Esophagus muscularis mucosa (tissue), 4 donors: Measurements from ENCODE around the gene RCAN1. TPM values are rescaled to one million over a fixed set of nuclear protein-coding genes. Genes with fewer than 3 reads are reported as not detected.

Experiments
- DNase-seq: peaks from one replicate; pipeline ENCODE4 v3.0.0-alpha.2; 2017; ENCODE audit errors: extremely low spot score
- H3K27ac ChIP-seq, 4 donors: fragments of 200-600 bp; sonication (generic); replicated peaks in 1 of 4; 1 replicate in 3 of 4; 2 replicates in 1 of 4; pipeline ENCODE4 v1.5.1; 2016 to 2019; ENCODE audit warnings: mild to moderate bottlenecking in 1 of 4
- H3K27me3 ChIP-seq, 4 donors: fragments of 200-600 bp; sonication (generic); one replicate each; pipeline versions ENCODE4 v1.5.1 to v1.6.0; 2016 to 2019
- H3K36me3 ChIP-seq, 4 donors: fragments of 200-600 bp; sonication (generic); one replicate each; pipeline ENCODE4 v1.5.1; 2016 to 2019
- H3K4me1 ChIP-seq, 4 donors: fragments of 200-600 bp; sonication (generic); one replicate each; pipeline ENCODE4 v1.5.1; 2016 to 2019
- H3K4me3 ChIP-seq, 4 donors: fragments of 200-600 bp; sonication (generic); 1 replicate in 2 of 4; 2 replicates in 2 of 4; pipeline ENCODE4 v1.5.1; 2016 to 2019; ENCODE audit warnings: mild to moderate bottlenecking in 4 of 4, moderate library complexity in 1 of 4
- H3K9me3 ChIP-seq, 4 donors: fragments of 200-600 bp; sonication (generic); 1 replicate in 3 of 4; 2 replicates in 1 of 4; pipeline ENCODE4 v1.5.1; 2016 to 2019
- EP300 ChIP-seq: sonication (generic); formaldehyde crosslinking; IDR thresholded peaks from one replicate; pipeline ENCODE4 v1.6.1; 2017; ENCODE audit warnings: antibody characterized with exemption
- POLR2A ChIP-seq: fragments of 450-650 bp; IDR thresholded peaks from one replicate; pipeline ENCODE4 v1.6.1; 2017; ENCODE audit warnings: antibody characterized with exemption, moderate library complexity, mild to moderate bottlenecking, low read depth
- POLR2AphosphoS5 ChIP-seq, 2 donors: sonication (generic); formaldehyde crosslinking; IDR thresholded peaks; one replicate each; pipeline ENCODE4 v1.6.1; 2017; ENCODE audit warnings: antibody characterized with exemption in 2 of 2
- WGBS: methylation state at CpG from one replicate; pipeline ENCODE4 v1.1.5; 2018; 5-methylcytosine and 5-hydroxymethylcytosine counted together
- intact Hi-C: fragments of 100-400 bp; cut with DNase I; formaldehyde crosslinking; loops from one replicate; pipeline ENCODE4 v1.15.1; 2023
- total RNA-seq, 4 donors: library from RNA; depleted of rRNA; stranded (reverse); fragments of >200 nt; gene quantifications; one replicate each; pipeline versions ENCODE4 v1.1.0 to v1.2.1, GENCODE V29; 2016
- TF ChIP-seq, protein P1 (sequence below), 3 experiments: fragments of 200-600 bp in 2 of 3; fragments of 450-650 bp in 1 of 3; sonication (generic) in 2 of 3; IDR thresholded peaks; one replicate each; pipeline ENCODE4 v1.5.1; 2017 to 2019; ENCODE audit warnings: antibody characterized with exemption in 3 of 3, mild to moderate bottlenecking in 2 of 3, moderate library complexity in 1 of 3

Gene RCAN1
- total RNA-seq, 4 donors from 2014 or later: 32.4 to 58.8 (median 37.9) TPM

DNA sequence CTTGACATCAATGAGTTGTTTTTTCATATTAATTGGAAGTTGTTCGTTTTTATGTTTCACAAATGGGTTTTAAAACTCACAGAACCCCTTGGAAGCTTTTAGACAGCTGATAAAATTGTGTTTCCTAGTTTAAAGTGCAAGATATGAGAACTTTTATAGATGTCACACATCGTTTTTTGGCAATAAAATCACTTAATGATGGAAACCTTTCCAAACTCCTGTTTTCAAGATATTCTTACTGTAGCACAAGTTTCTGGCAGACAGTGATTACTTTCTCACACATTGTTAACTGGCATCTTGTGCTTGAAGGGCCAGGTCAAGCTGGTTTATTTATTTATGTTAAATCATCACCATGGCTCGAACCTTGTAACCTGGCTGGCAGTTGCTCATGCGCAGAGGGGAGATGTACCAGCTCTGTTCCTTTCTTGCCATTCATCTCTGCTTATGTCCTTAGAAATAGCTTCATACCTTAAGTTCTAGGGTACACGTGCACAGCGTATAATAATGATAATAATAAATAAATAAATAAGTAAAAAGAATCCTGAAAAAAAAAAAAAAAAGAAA is 10.2 kb upstream of the RCAN1 start:
- WGBS: 52% methylated on average over 6 of the region's 6 CpGs
- H3K27me3 ChIP-seq: no peaks in the 10 kb centered on the region
- no peak overlapping the region for H3K27ac ChIP-seq
- TF ChIP-seq POLR2AphosphoS5 (IDR thresholded peaks at IDR 0.05) (no peak), EP300 (no peak), POLR2A (no peak)
- TF ChIP-seq, protein P1, sequence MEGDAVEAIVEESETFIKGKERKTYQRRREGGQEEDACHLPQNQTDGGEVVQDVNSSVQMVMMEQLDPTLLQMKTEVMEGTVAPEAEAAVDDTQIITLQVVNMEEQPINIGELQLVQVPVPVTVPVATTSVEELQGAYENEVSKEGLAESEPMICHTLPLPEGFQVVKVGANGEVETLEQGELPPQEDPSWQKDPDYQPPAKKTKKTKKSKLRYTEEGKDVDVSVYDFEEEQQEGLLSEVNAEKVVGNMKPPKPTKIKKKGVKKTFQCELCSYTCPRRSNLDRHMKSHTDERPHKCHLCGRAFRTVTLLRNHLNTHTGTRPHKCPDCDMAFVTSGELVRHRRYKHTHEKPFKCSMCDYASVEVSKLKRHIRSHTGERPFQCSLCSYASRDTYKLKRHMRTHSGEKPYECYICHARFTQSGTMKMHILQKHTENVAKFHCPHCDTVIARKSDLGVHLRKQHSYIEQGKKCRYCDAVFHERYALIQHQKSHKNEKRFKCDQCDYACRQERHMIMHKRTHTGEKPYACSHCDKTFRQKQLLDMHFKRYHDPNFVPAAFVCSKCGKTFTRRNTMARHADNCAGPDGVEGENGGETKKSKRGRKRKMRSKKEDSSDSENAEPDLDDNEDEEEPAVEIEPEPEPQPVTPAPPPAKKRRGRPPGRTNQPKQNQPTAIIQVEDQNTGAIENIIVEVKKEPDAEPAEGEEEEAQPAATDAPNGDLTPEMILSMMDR (IDR thresholded peaks at IDR 0.05): no peak
- no peak for DNase-seq
- H3K4me1 ChIP-seq: peaks cover 0 to 3% (median 0%) of the 10 kb centered on the region in 4 donors
- intact Hi-C loops: no loop called here
- no peaks in the 10 kb centered on the region for H3K9me3 ChIP-seq
- no peaks in the 10 kb centered on the region for H3K36me3 ChIP-seq
- H3K4me3 ChIP-seq: no peak overlapping the region

GRCh38 chr21:34623516-34623915 is 8.6 kb upstream of the RCAN1 start:
- H3K27me3 ChIP-seq: no peaks in the 10 kb centered on the region
- H3K4me3 ChIP-seq: no peak overlapping the region
- TF ChIP-seq POLR2A: no peak
- no peak for TF ChIP-seq POLR2AphosphoS5 (IDR thresholded peaks at IDR 0.05)
- no peak for TF ChIP-seq EP300
- TF ChIP-seq, protein P1 (IDR thresholded peaks at IDR 0.05): no peak
- H3K4me1 ChIP-seq: peaks cover 0 to 5% (median 0%) of the 10 kb centered on the region in 4 donors
- 74% methylated on average over 4 of the region's 4 CpGs for WGBS
- no peaks in the 10 kb centered on the region for H3K36me3 ChIP-seq
- DNase-seq: no peak
- intact Hi-C loops: no loop called here
- no peaks in the 10 kb centered on the region for H3K9me3 ChIP-seq
- H3K27ac ChIP-seq: no peak overlapping the region

- no peak overlapping the region for H3K4me3 ChIP-seq
- DNase-seq: no peak
- no peak overlapping the region for H3K27ac ChIP-seq
- TF ChIP-seq EP300: no peak
- TF ChIP-seq POLR2AphosphoS5 (IDR thresholded peaks at IDR 0.05): no peak
- no peak for TF ChIP-seq POLR2A
- TF ChIP-seq, protein P1 (IDR thresholded peaks at IDR 0.05): no peak
- no peaks in the 10 kb centered on the region for H3K36me3 ChIP-seq
- 90% methylated on average over 4 of the region's 4 CpGs for WGBS
- H3K9me3 ChIP-seq: no peaks in the 10 kb centered on the region
- intact Hi-C loops: no loop called here
- peaks cover 0 to 5% (median 0%) of the 10 kb centered on the region in 4 donors for H3K4me1 ChIP-seq
- H3K27me3 ChIP-seq: no peaks in the 10 kb centered on the region
Observed at GRCh38 chr21:34621434-34622350, 6.8 kb upstream of the RCAN1 start.

- Histone ChIP-seq H3K4me3 (no peak overlapping the region), H3K27me3 (no peaks in the 10 kb centered on the region), H3K9me3 (no peaks in the 10 kb centered on the region), H3K4me1 (peaks cover 0 to 10% (median 5%) of the 10 kb centered on the region in 4 donors), H3K36me3 (no peaks in the 10 kb centered on the region), H3K27ac (no peak overlapping the region)
- WGBS: 92% methylated on average over 8 of the region's 8 CpGs
- TF ChIP-seq POLR2A (no peak), POLR2AphosphoS5 (IDR thresholded peaks at IDR 0.05) (no peak), EP300 (no peak)
- TF ChIP-seq, protein P1 (IDR thresholded peaks at IDR 0.05): no peak
- intact Hi-C loops: loop anchor here (10.0 kb wide), 1 partner anchor 705 kb away; the partner anchor contains the start of gene ATP5PO
- DNase-seq: no peak
Observed at GRCh38 chr21:34619841-34620665, 5.1 kb upstream of the RCAN1 start.
